Posterior vena cava (tissue), 2 donors: Measurements from ENCODE around the gene CDC42SE2. TPM values are rescaled to one million over a fixed set of nuclear protein-coding genes. Genes with fewer than 3 reads are reported as not detected.

Source experiments
- DNase-seq: peaks from one replicate; pipeline ENCODE4 v3.0.0-alpha.2; 2020; ENCODE audit warnings: low spot score
- intact Hi-C, 2 donors: fragments of 100-400 bp; cut with DNase I; formaldehyde crosslinking; loops; one replicate each; pipeline versions ENCODE4 v1.14.1 to v1.14.2; 2022 to 2023
- total RNA-seq, 2 donors: library from RNA; stranded (reverse); fragmentation: NEBNext Ultra II Directional; extraction: Animal tissue kit (Norgen Biotek cat#: 25700); gene quantifications; one replicate each; pipeline ENCODE4 v1.2.1, GENCODE V29; 2021
- donor health status: DM: yes; HTN: yes; CAD: no.
- donor health status: DM: yes; HTN: yes; CAD: no.

Gene CDC42SE2
- total RNA-seq, 2 donors from 2014 or later = 17.0 to 18.5 TPM

- intact Hi-C loops = no loop called here
- DNase-seq = no peak
Observed at GRCh38 chr5:131406975-131407638, 143.3 kb downstream of the CDC42SE2 start.

GRCh38 chr5:131413605-131414559, 150.0 kb downstream of the CDC42SE2 start:
- intact Hi-C loops = loop anchor here in 1 of 2 donors (10.0 kb wide), 1 partner anchor 249 kb away; the partner anchor contains the start of gene HINT1
- no peak for DNase-seq

- intact Hi-C loops = loop anchor here in 1 of 2 donors (10.0 kb wide), 1 partner anchor 252 kb away; the partner anchor contains the start of gene HINT1
- no peak for DNase-seq
Observed at GRCh38 chr5:131416729-131417128, 152.9 kb downstream of the CDC42SE2 start.

GRCh38 chr5:131417240-131417869, 153.5 kb downstream of the CDC42SE2 start:
- DNase-seq = peak; percentile 92
- intact Hi-C loops = loop anchor here in 1 of 2 donors (10.0 kb wide), 1 partner anchor 253 kb away; the partner anchor contains the start of gene HINT1

GRCh38 chr5:131418846-131419245, 155.0 kb downstream of the CDC42SE2 start:
- intact Hi-C loops = loop anchor here in 1 of 2 donors (10.0 kb wide), 1 partner anchor 254 kb away; the partner anchor contains the start of gene HINT1
- no peak for DNase-seq

- intact Hi-C loops = loop anchor here in 1 of 2 donors (10.0 kb wide), 1 partner anchor 255 kb away; the partner anchor contains the start of gene HINT1
- DNase-seq = no peak
Observed at GRCh38 chr5:131419877-131420276, 156.0 kb downstream of the CDC42SE2 start.

GRCh38 chr5:131423056-131423455, 159.2 kb downstream of the CDC42SE2 start:
- intact Hi-C loops = no loop called here
- no peak for DNase-seq

- intact Hi-C loops = no loop called here
- DNase-seq = no peak
Observed at GRCh38 chr5:131426011-131426410, 162.2 kb downstream of the CDC42SE2 start.

GRCh38 chr5:131430794-131431193, 166.9 kb downstream of the CDC42SE2 start:
- no peak for DNase-seq

GRCh38 chr5:131431794-131432193, 167.9 kb downstream of the CDC42SE2 start:
- intact Hi-C loops = no loop called here
- no peak for DNase-seq

More at GRCh38 chr5:131430794-131431193, 166.9 kb downstream of the CDC42SE2 start:
- intact Hi-C loops = no loop called here

- no peak for DNase-seq
- intact Hi-C loops = no loop called here
Observed at GRCh38 chr5:131433109-131433508, 169.3 kb downstream of the CDC42SE2 start.

GRCh38 chr5:131436081-131436480, 172.2 kb downstream of the CDC42SE2 start:
- DNase-seq = no peak
- intact Hi-C loops = no loop called here

GRCh38 chr5:131441184-131441583, 177.3 kb downstream of the CDC42SE2 start:
- no peak for DNase-seq
- intact Hi-C loops = no loop called here

Other genes with a start within 250 kb of the CDC42SE2 start
- gene HINT1, start 98.8 kb upstream of the CDC42SE2 start, total RNA-seq = 100 to 1,000 TPM; 129 to 156 TPM
- 10 to 100 TPM; 13.2 to 13.4 TPM for gene LYRM7, start 93.1 kb upstream of the CDC42SE2 start, total RNA-seq